Naive B cell (primary cell): ENCODE results near the gene NWD2. TPM values are rescaled to one million over a fixed set of nuclear protein-coding genes. Genes with fewer than 3 reads are reported as not detected.

Experiments used
- ATAC-seq, 2 donors: fragments of 150-1000 bp; cut with Tn5 transposase; 2 replicates each; pipeline ENCODE4 v1.10.0; 2021; ENCODE audit warnings: low read depth in 2 of 2, mild to moderate bottlenecking in 2 of 2, moderate library complexity in 2 of 2
- DNase-seq: peaks from one replicate; pipeline ENCODE4 v3.0.0; 2022
- H3K27ac Mint-ChIP-seq, 6 donors: one replicate each; pipeline ENCODE4 v1.8.0; 2020 to 2022; ENCODE audit warnings: mild to moderate bottlenecking in 6 of 6, mixed read lengths in 6 of 6, moderate library complexity in 5 of 6, inconsistent platforms in 2 of 6
- H3K27me3 Mint-ChIP-seq, 3 donors: one replicate each; pipeline ENCODE4 v1.8.0; 2021 to 2022; ENCODE audit warnings: mixed read lengths in 3 of 3, mild to moderate bottlenecking in 1 of 3
- H3K36me3 Mint-ChIP-seq, 2 donors: one replicate each; pipeline ENCODE4 v1.8.0; 2020 to 2022; ENCODE audit warnings: mixed read lengths in 2 of 2, inconsistent platforms in 1 of 2, mild to moderate bottlenecking in 1 of 2
- H3K4me1 Mint-ChIP-seq, 3 donors: one replicate each; pipeline ENCODE4 v1.8.0; 2020 to 2022; ENCODE audit warnings: mixed read lengths in 3 of 3, inconsistent platforms in 1 of 3, mild to moderate bottlenecking in 1 of 3, moderate library complexity in 1 of 3
- H3K4me3 Mint-ChIP-seq, 8 donors: one replicate each; pipeline ENCODE4 v1.8.0; 2020 to 2022; ENCODE audit warnings: mild to moderate bottlenecking in 8 of 8, mixed read lengths in 8 of 8, moderate library complexity in 8 of 8, inconsistent platforms in 2 of 8
- H3K9me3 Mint-ChIP-seq, 7 donors: one replicate each; pipeline ENCODE4 v1.8.0; 2020 to 2022; ENCODE audit warnings: mixed read lengths in 7 of 7, mild to moderate bottlenecking in 5 of 7, inconsistent platforms in 2 of 7, moderate library complexity in 1 of 7
- polyA plus RNA-seq, 6 donors: library from polyadenylated mRNA; unstranded; fragments of 300-500 nt; fragmentation: Illumina TruSeq; gene quantifications; one replicate each; pipeline ENCODE4 v1.2.3, GENCODE V29; 2021; ENCODE audit warnings: low read depth in 6 of 6

Gene NWD2
- polyA plus RNA-seq, 6 donors from 2014 or later = not detected

DNA sequence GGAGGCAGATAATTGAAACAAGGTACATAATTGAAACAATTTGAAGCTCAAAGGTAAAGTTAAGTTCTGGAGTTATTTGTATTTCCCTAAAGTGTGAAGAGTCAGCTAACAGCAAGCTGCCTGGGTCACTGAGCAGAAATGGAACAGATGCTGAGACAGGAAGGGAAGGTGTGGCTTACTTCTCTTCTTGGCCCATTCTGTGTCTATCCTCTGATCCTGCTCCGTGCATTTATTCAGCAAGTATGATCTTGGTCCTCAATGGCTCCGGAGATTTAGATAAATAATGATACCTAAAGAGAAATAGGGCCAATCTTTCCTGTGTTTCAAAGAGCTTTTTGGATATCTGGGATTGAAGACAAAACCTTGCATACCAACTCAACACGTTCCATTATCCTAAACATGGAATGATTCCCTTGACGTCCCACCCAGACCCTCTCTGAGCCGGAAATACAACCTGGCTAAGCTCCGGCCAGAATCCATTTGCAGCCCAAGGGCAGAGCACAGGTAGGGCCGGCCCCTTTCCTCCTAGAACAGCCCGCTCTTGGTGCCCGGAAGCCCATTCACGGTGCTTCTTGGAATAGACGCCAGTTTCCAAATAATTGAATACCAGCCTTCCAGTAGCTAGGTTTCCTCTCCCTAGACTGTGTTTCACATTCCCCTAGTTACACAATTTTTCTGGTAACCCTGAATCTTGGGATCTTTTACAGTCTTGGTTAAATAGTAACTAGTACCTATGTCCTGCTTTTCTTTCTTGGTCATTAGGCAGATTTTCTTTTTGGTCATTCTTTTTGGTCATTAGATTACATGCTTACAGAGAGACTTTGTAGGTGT lies 211.0 kb downstream of the NWD2 start:
- Mint-ChIP-seq H3K27ac (no peak overlapping the region), H3K27me3 (peaks cover 51 to 79% (median 78%) of the 10 kb centered on the region in 3 donors)

DNA sequence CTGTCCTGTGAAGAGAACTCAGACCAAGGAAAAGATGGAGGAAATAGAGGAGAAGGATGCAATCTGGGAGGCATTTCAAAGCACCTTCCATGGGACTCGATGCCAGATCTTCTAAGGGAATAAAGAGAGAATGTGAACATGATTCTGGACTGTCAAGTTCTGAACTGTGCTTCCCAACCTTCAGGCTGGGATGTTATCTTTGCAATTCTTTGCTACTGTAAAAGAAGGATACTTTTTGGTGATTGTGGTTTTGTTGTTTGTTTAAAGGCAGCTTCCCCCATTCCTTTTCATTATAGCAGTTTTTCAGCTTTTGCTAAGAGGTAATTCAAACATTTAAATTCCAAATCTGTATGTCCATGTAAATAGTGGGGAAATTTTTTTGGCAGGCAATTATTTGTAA lies 217.3 kb downstream of the NWD2 start:
- no peak overlapping the region for H3K27ac Mint-ChIP-seq
- no peak for ATAC-seq
- H3K36me3 Mint-ChIP-seq = no peaks in the 10 kb centered on the region
- no peak for DNase-seq
- H3K4me1 Mint-ChIP-seq = peaks cover 5 to 11% (median 8%) of the 10 kb centered on the region in 3 donors
- peaks cover 18 to 41% (median 40%) of the 10 kb centered on the region in 3 donors for H3K27me3 Mint-ChIP-seq
- H3K9me3 Mint-ChIP-seq = peaks cover 0 to 3% (median 0%) of the 10 kb centered on the region in 7 donors
- H3K4me3 Mint-ChIP-seq = no peak overlapping the region

More for the DNA sequence above, 211.0 kb downstream of the NWD2 start:
- Mint-ChIP-seq H3K9me3 (peaks cover 0 to 3% (median 0%) of the 10 kb centered on the region in 7 donors), H3K4me3 (peak overlapping the region in 3 of 8 donors; percentile 22 to 74 (median 41)), H3K36me3 (no peaks in the 10 kb centered on the region), H3K4me1 (peaks cover 7 to 13% (median 11%) of the 10 kb centered on the region in 3 donors)
- DNase-seq (no peak), ATAC-seq (no peak)

DNA sequence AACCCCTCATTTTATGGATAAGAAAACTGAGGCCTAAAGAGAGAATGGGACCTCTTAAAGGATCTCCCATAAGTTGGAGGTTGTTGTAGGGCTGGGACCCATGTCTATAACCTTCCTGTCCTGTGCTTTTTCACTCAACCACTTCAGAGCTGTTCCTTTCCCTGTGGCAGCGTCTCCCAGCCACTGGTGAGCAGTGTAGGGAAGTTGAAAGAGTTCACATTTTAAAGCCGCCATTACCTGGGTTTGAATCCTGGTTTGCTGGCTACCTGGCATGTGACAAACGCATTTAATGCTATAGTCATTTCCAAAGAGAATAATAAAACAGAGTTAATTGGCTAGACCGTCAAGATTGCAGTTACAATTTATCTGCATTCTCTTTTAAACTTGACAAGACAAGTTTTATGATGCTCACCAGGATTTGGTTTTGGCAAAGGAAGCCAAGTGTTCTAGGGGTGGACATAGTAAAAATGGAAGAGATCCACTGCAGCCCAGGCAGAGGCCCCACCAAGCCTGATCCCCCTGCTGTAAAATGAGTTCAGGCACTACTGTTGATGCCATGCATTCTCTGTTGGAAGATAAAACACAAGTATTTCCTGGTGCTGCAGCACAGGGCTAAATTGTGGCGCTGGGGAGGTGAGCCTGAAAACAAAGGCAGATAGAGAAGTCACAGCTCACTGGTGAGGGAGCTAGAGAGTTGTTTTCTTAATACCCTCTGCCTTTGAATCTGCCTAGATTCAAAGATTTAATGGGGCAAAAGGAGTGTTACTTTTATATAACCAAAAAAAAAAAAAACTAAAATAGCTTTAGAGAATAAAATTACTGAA lies 218.7 kb downstream of the NWD2 start:
- no peaks in the 10 kb centered on the region for H3K36me3 Mint-ChIP-seq
- peaks cover 9 to 32% (median 30%) of the 10 kb centered on the region in 3 donors for H3K27me3 Mint-ChIP-seq
- ATAC-seq = no peak
- H3K27ac Mint-ChIP-seq = no peak overlapping the region
- H3K9me3 Mint-ChIP-seq = peaks cover 0 to 3% (median 0%) of the 10 kb centered on the region in 7 donors
- no peak for DNase-seq
- peaks cover 5 to 11% (median 8%) of the 10 kb centered on the region in 3 donors for H3K4me1 Mint-ChIP-seq
- no peak overlapping the region for H3K4me3 Mint-ChIP-seq

DNA sequence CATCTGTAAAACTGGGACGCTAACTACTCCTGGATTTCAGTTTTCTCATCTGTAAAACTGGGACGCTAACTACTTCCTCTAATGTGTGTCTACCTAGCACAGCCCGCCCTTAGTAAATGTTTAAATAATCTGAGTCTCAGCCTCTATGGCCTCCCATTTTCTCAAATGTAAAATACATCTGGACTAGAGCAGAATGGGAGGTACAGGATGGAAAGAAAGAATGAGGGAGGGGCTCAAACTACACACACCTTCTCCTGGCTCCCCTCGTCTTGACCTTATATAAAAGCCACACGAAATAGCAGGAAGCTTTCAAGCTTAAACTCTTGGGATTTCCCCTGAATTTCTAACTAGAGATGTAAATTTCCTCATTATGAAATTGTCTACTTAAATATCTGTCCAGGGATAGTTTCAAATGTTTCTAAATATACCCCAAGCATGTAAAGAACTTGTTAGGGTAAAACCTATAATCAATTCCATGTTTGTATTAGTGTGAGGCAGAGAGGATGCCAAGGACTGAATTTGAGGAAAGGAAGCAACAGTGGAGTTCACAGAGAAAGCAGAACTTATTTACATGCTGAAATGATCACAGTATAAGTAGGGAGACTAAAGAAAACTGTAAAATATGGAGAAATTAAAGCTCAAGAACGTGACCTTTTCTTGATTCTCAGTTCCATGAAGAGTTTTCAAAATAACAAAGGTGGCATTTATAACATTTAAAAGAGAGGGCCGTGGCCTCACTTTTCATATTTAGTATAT lies 220.0 kb downstream of the NWD2 start:
- peaks cover 0 to 3% (median 0%) of the 10 kb centered on the region in 7 donors for H3K9me3 Mint-ChIP-seq
- DNase-seq (no peak), ATAC-seq (no peak)
- H3K36me3 Mint-ChIP-seq = no peaks in the 10 kb centered on the region
- H3K4me3 Mint-ChIP-seq = no peak overlapping the region
- no peak overlapping the region for H3K27ac Mint-ChIP-seq
- H3K4me1 Mint-ChIP-seq = peaks cover 5 to 11% (median 8%) of the 10 kb centered on the region in 3 donors
- H3K27me3 Mint-ChIP-seq = peaks cover 9 to 19% (median 17%) of the 10 kb centered on the region in 3 donors

DNA sequence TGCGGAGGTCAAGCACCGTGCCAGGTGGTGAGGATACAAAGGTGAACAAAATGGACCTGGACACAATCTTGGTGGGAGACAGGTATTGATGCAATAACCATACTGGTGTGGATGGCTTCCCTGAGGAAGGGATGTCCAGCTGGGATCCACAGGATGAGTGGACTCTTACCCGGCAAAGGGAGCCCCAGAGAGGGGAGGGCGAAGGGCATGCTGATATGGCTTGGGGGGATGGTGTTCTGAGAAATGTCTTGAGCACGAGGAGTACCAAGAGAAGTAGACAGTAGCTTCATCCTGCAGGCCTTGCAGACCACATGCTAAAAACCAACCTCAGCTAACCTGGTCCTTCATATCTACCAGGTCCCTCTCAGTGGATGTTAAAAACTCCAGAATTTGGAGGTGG lies 220.8 kb downstream of the NWD2 start:
- H3K36me3 Mint-ChIP-seq = no peaks in the 10 kb centered on the region
- peaks cover 5 to 11% (median 8%) of the 10 kb centered on the region in 3 donors for H3K4me1 Mint-ChIP-seq
- peaks cover 0 to 2% (median 0%) of the 10 kb centered on the region in 7 donors for H3K9me3 Mint-ChIP-seq
- H3K27me3 Mint-ChIP-seq = peaks cover 8 to 12% (median 9%) of the 10 kb centered on the region in 3 donors
- H3K4me3 Mint-ChIP-seq = no peak overlapping the region
- H3K27ac Mint-ChIP-seq = no peak overlapping the region
- no peak for ATAC-seq
- DNase-seq = no peak

DNA sequence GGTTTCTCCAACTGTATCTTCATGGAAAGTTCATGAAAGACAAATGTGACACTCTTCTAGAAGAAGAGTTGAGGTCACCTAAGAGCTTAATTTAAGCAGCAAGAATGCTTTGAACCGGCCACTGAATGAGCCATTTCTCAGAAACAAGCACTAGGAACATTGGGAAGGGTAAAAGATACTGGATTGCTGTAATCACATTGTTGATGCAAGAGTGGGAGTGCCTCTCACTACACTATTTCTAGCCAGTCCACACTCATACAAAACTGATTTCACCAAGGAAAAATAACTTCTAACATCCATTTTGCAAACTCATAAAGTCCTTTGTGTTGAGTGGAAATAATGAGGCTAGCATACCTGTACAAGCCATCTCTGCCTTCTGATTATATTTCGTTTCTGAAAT lies 221.3 kb downstream of the NWD2 start:
- no peak overlapping the region for H3K4me3 Mint-ChIP-seq
- H3K36me3 Mint-ChIP-seq = no peaks in the 10 kb centered on the region
- H3K9me3 Mint-ChIP-seq = peaks cover 0 to 1% (median 0%) of the 10 kb centered on the region in 7 donors
- DNase-seq (no peak), ATAC-seq (no peak)
- peaks cover 8 to 10% (median 9%) of the 10 kb centered on the region in 3 donors for H3K27me3 Mint-ChIP-seq
- peaks cover 5 to 11% (median 8%) of the 10 kb centered on the region in 3 donors for H3K4me1 Mint-ChIP-seq
- H3K27ac Mint-ChIP-seq = no peak overlapping the region

DNA sequence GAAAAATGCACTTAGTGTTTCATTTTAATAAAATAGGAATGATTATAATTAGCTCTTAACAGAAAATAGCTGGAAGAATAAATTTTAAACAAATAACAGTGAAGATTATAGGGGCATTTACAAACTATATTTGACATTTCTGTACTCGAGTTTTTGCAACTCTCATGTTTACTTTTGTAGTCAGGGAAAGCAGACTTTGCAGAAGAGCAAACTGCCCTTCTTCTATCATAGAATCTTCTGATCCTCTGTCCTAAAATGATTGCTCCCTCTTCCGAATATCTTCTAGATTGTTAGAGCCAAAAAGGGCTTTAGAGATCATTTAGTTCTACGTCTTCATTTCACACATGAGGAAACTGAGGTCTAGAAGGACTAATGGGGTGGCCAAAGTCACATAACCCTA lies 222.7 kb downstream of the NWD2 start:
- H3K27ac Mint-ChIP-seq = no peak overlapping the region
- H3K4me1 Mint-ChIP-seq = peaks cover 5 to 11% (median 8%) of the 10 kb centered on the region in 3 donors
- ATAC-seq = no peak
- H3K36me3 Mint-ChIP-seq = no peaks in the 10 kb centered on the region
- no peak for DNase-seq
- H3K4me3 Mint-ChIP-seq = no peak overlapping the region
- H3K27me3 Mint-ChIP-seq = peaks cover 0 to 7% (median 4%) of the 10 kb centered on the region in 3 donors
- H3K9me3 Mint-ChIP-seq = no peaks in the 10 kb centered on the region

DNA sequence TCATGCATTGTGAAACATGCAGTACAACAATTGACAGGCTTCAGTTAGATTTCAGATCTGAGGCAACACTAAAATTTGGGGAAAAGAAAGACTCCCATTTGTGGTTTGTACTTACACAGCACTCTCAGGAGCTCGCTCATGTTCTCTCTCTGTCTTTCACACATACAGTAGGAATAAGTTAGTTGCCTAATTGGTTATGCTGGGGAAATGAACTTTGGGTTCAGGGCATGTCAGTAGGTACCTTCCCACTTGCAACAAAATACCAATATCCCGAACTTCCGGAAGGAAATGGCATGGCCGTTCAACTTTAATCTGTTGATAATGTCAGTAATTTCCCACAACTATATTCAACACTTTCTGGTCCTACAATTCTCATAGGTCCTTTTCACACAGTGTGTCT lies 223.3 kb downstream of the NWD2 start:
- Mint-ChIP-seq H3K36me3 (no peaks in the 10 kb centered on the region), H3K27ac (no peak overlapping the region), H3K9me3 (no peaks in the 10 kb centered on the region), H3K27me3 (peaks cover 5 to 13% (median 7%) of the 10 kb centered on the region in 3 donors), H3K4me1 (peaks cover 5 to 11% (median 8%) of the 10 kb centered on the region in 3 donors), H3K4me3 (no peak overlapping the region)
- no peak for DNase-seq
- ATAC-seq = no peak

DNA sequence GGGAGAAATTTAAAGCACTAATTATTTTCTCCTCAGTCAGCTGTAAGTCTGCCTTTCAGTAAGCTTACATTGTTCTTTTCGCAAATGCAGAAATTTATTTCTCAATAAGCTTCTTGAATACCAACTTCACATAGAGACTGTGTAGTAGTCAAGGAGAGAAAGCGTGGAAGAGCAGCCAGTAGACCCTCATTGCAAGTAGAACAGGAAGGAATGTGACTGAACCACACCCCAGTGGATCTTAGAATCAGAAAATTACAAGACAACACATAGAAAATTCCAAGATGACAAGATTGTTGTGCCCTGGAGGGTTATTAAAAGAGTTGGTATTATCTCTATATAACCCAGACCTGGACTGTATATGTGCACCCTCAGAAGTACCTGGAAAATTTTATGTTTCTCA lies 224.7 kb downstream of the NWD2 start:
- ATAC-seq (no peak), DNase-seq (no peak)
- H3K4me3 Mint-ChIP-seq = no peak overlapping the region
- H3K27ac Mint-ChIP-seq = no peak overlapping the region
- H3K9me3 Mint-ChIP-seq = no peaks in the 10 kb centered on the region
- peaks cover 13 to 26% (median 14%) of the 10 kb centered on the region in 3 donors for H3K27me3 Mint-ChIP-seq
- peaks cover 5 to 6% (median 5%) of the 10 kb centered on the region in 3 donors for H3K4me1 Mint-ChIP-seq
- H3K36me3 Mint-ChIP-seq = no peaks in the 10 kb centered on the region

DNA sequence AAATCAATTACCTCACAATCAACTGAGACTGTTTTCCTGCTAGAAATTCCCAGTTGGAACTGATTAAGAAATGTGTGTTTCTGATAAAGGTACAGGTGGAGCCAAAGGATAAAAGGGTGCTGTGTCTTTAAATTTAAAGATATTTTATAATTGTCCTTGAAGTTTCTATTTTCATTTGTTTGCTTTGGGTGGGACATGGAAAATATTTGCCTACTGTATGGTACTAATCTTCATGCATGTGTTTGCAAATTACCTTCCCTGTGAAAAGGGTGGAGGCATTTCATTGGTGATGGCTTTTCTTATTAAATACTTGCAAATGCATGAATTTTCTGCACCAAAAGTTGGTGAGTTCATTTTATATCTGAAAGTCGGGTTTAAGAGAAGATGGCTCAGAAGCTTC lies 225.7 kb downstream of the NWD2 start:
- ATAC-seq (no peak), DNase-seq (no peak)
- no peaks in the 10 kb centered on the region for H3K36me3 Mint-ChIP-seq
- H3K9me3 Mint-ChIP-seq = no peaks in the 10 kb centered on the region
- peaks cover 13 to 28% (median 14%) of the 10 kb centered on the region in 3 donors for H3K27me3 Mint-ChIP-seq
- H3K27ac Mint-ChIP-seq = no peak overlapping the region
- H3K4me1 Mint-ChIP-seq = no peaks in the 10 kb centered on the region
- H3K4me3 Mint-ChIP-seq = no peak overlapping the region

DNA sequence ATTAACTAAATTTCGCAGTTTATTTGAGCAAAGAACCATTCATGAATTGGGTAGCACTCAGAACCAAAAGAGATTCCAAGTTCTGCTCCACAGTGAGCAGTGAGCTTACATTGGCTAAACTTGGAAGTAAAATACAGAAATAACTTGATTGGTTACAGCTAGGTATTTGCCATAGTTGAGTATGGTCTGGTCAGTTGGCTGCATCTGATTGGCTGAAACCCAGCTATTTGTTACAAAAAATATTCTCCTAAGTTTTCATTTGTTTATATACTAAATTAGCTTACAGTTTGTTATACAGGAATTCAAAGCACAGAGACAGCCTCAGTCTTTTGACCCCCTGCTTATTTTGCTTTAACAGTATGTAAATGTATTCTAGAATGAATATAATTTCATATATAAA lies 226.6 kb downstream of the NWD2 start:
- Mint-ChIP-seq H3K4me1 (no peaks in the 10 kb centered on the region), H3K4me3 (no peak overlapping the region), H3K9me3 (no peaks in the 10 kb centered on the region), H3K27me3 (peaks cover 13 to 30% (median 15%) of the 10 kb centered on the region in 3 donors), H3K27ac (no peak overlapping the region), H3K36me3 (no peaks in the 10 kb centered on the region)
- ATAC-seq (no peak), DNase-seq (no peak)

DNA sequence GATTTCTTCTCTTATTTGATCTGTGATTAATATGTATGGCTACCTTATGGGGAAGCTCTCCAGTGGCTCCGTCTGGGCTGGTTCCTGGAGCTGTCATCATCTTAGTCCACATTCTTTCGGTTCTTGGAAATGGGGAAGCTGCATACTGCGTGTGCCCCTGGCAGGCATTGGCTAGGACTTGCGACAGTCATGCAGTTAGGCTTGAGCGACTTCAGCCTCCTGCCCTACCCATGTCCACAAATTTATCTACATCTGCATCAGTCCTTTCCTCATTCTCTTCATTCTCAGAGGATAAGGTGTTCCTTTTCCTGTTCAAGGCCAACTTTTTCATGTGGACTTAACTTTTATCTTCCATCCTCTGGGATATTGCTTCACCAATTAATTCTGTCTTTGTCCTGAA lies 227.4 kb downstream of the NWD2 start:
- H3K4me1 Mint-ChIP-seq = no peaks in the 10 kb centered on the region
- no peak for ATAC-seq
- H3K9me3 Mint-ChIP-seq = no peaks in the 10 kb centered on the region
- DNase-seq = no peak
- H3K36me3 Mint-ChIP-seq = no peaks in the 10 kb centered on the region
- no peak overlapping the region for H3K27ac Mint-ChIP-seq
- no peak overlapping the region for H3K4me3 Mint-ChIP-seq
- H3K27me3 Mint-ChIP-seq = peaks cover 19 to 39% (median 20%) of the 10 kb centered on the region in 3 donors

DNA sequence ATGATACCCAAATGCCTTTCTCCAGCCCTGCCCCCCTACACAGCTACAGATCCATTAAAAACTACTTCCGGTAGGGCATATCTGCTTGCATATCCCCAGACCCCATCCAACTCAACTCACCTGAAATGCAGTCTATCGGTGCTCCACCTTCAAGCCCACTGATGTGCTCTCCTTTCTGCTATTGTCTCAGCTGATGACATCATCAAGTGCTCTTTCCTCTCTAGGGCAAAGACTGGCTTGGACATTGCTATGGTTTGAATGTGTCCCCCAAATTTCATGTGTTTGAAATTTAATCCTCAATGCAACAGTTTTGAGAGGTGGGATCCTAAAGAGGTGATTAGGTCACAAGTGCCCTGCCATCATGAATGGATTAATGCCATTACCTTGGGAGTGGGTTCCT lies 229.3 kb downstream of the NWD2 start:
- peaks cover 23 to 56% (median 24%) of the 10 kb centered on the region in 3 donors for H3K27me3 Mint-ChIP-seq
- no peak for DNase-seq
- no peak for ATAC-seq
- H3K27ac Mint-ChIP-seq = no peak overlapping the region
- no peaks in the 10 kb centered on the region for H3K36me3 Mint-ChIP-seq
- H3K4me1 Mint-ChIP-seq = no peaks in the 10 kb centered on the region
- no peaks in the 10 kb centered on the region for H3K9me3 Mint-ChIP-seq
- no peak overlapping the region for H3K4me3 Mint-ChIP-seq
